HEK293 (cell line): ENCODE measurements around the gene ARPC1B.

Source experiments
- CTCF ChIA-PET: fragments of 350-600 bp; formaldehyde crosslinking; extraction: SDS; loops from one replicate; lab custom pipeline; 2021; ENCODE audit warnings: antibody characterized with exemption; lab: Yijun Ruan, JAX
- POLR2A ChIA-PET: fragments of 300-600 bp; formaldehyde crosslinking; extraction: SDS; loops from one replicate; lab custom pipeline; 2020; ENCODE audit warnings: antibody characterized with exemption, inconsistent platforms; lab: Yijun Ruan, JAX
- H3K27ac ChIP-seq: fragments of 200-500 bp; sonication (Bioruptor generic); 2 replicates; pipeline ENCODE4 v1.5.1; 2014; ENCODE audit warnings: low read depth, low read length, control low read depth, inconsistent platforms; ENCODE audit errors: extremely low read depth
- H3K36me3 ChIP-seq, 2 experiments: fragments of 200-500 bp in 1 of 2; sonication (Bioruptor generic) in 1 of 2; 1 replicate in 1 of 2; 2 replicates in 1 of 2; pipeline ENCODE4 v1.5.1; 2014 to 2017; ENCODE audit warnings: inconsistent platforms in 2 of 2, low read length in 2 of 2; ENCODE audit not compliant: control insufficient read depth in 2 of 2, insufficient read depth in 1 of 2
- H3K4me1 ChIP-seq: fragments of 200-500 bp; sonication (Bioruptor generic); 2 replicates; pipeline ENCODE4 v1.5.1; 2014; ENCODE audit warnings: mild to moderate bottlenecking, low read length, inconsistent platforms; ENCODE audit not compliant: control insufficient read depth, insufficient read depth
- H3K4me3 ChIP-seq: 2 replicates; pipeline ENCODE4 v1.5.1; 2011; ENCODE audit warnings: low read depth, mild to moderate bottlenecking, control low read depth, low read length, moderate library complexity
- H3K9me3 ChIP-seq: fragments of 200-500 bp; sonication (Bioruptor generic); 2 replicates; pipeline ENCODE4 v1.5.1; 2014; ENCODE audit warnings: low read depth, low read length, inconsistent platforms; ENCODE audit not compliant: control insufficient read depth, insufficient read depth
- IKZF3 ChIP-seq: fragments of 450-650 bp; IDR thresholded peaks from 2 replicates; pipeline ENCODE4 v1.5.0; 2018; ENCODE audit warnings: missing biosample characterization, mild to moderate bottlenecking, missing genetic modification characterization, moderate library complexity
- ZIC2 ChIP-seq: fragments of 450-650 bp; formaldehyde crosslinking; IDR thresholded peaks from 2 replicates; pipeline ENCODE4 v1.5.1; 2016; ENCODE audit warnings: missing biosample characterization, missing genetic modification characterization
- ZNF121 ChIP-seq: fragments of 450-650 bp; formaldehyde crosslinking; IDR thresholded peaks from 2 replicates; pipeline ENCODE4 v1.5.1; 2016; ENCODE audit warnings: missing biosample characterization, missing genetic modification characterization
- ZNF548 ChIP-seq: fragments of 450-650 bp; formaldehyde crosslinking; IDR thresholded peaks from 2 replicates; pipeline ENCODE4 v1.5.1; 2016; ENCODE audit warnings: missing biosample characterization, missing genetic modification characterization
- ZNF560 ChIP-seq: fragments of 450-650 bp; formaldehyde crosslinking; IDR thresholded peaks from 2 replicates; pipeline ENCODE4 v1.5.1; 2017; ENCODE audit warnings: missing biosample characterization, missing genetic modification characterization, borderline replicate concordance
- ZNF600 ChIP-seq: fragments of 450-650 bp; formaldehyde crosslinking; IDR thresholded peaks from 2 replicates; pipeline ENCODE4 v1.5.1; 2016; ENCODE audit warnings: missing biosample characterization, missing genetic modification characterization
- ZNF610 ChIP-seq: fragments of 450-650 bp; formaldehyde crosslinking; IDR thresholded peaks from 2 replicates; pipeline ENCODE4 v1.5.1; 2016; ENCODE audit warnings: missing biosample characterization, missing genetic modification characterization, borderline replicate concordance
- ZNF76 ChIP-seq: fragments of 450-650 bp; formaldehyde crosslinking; IDR thresholded peaks from 2 replicates; pipeline ENCODE4; 2016; ENCODE audit warnings: low read depth, missing biosample characterization, missing genetic modification characterization, borderline replicate concordance
- TF ChIP-seq, protein P1 (sequence below): fragments of 450-650 bp; formaldehyde crosslinking; IDR thresholded peaks from 2 replicates; pipeline ENCODE4 v1.5.1; 2016; ENCODE audit warnings: missing biosample characterization, missing genetic modification characterization
- TF ChIP-seq, protein P2 (sequence below): fragments of 450-650 bp; formaldehyde crosslinking; IDR thresholded peaks from 2 replicates; pipeline ENCODE4 v1.5.1; 2017; ENCODE audit warnings: missing biosample characterization, missing genetic modification characterization
- TF ChIP-seq, protein P3 (sequence below): sonication (generic); formaldehyde crosslinking; IDR thresholded peaks from 2 replicates; pipeline ENCODE4 v1.8.1; 2022; ENCODE audit warnings: mild to moderate bottlenecking, moderate library complexity, missing genetic modification reagents
- TF ChIP-seq, protein P4 (sequence below): fragments of 450-650 bp; formaldehyde crosslinking; conservative IDR thresholded peaks from 2 replicates; pipeline ENCODE4 v1.5.1; 2016; ENCODE audit warnings: low read depth, missing biosample characterization, missing genetic modification characterization
- TF ChIP-seq, protein P5 (sequence below): fragments of 450-650 bp; formaldehyde crosslinking; IDR thresholded peaks from 2 replicates; pipeline ENCODE4 v1.5.1; 2016; ENCODE audit warnings: missing biosample characterization, missing genetic modification characterization
- TF ChIP-seq, protein P6 (sequence below): fragments of 450-650 bp; formaldehyde crosslinking; IDR thresholded peaks from 2 replicates; pipeline ENCODE4 v1.5.1; 2016; ENCODE audit warnings: missing biosample characterization, missing genetic modification characterization
- TF ChIP-seq, protein P7 (sequence below): fragments of 450-650 bp; formaldehyde crosslinking; IDR thresholded peaks from 2 replicates; pipeline ENCODE4 v1.5.1; 2016; ENCODE audit warnings: missing biosample characterization, missing genetic modification characterization

The ARPC1B gene

DNA sequence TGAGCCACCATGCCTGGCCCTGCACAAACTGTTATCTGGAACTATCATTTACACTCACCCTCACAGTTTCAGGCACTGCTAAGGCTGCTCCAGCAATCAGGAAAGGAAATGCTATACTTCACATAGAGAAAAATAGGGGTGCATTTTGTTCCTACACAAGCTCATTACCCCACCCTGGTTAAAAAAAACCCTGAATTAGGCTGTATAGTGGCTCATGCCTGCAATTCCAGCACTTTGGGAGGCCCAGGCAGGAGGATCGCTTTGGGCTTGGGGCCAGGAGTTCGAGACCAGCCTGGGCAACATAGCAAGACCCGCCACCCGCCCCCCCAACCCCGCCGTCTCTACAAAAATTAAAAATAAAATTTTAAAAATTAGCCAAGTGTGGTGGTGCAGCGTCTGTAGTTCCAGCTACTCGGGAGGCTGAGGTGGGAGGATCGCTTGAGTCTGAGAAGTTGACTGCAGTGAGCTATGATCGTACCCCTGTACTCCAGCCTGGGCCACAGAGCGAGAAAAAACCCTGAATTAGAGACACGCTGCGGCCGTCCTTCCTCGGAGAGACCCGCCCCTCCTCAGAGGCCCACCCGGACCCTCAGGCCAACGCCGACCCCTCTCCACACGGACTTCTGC lies 63.5 kb downstream of the ARPC1B start (continued):
- TF ChIP-seq, protein P1, sequence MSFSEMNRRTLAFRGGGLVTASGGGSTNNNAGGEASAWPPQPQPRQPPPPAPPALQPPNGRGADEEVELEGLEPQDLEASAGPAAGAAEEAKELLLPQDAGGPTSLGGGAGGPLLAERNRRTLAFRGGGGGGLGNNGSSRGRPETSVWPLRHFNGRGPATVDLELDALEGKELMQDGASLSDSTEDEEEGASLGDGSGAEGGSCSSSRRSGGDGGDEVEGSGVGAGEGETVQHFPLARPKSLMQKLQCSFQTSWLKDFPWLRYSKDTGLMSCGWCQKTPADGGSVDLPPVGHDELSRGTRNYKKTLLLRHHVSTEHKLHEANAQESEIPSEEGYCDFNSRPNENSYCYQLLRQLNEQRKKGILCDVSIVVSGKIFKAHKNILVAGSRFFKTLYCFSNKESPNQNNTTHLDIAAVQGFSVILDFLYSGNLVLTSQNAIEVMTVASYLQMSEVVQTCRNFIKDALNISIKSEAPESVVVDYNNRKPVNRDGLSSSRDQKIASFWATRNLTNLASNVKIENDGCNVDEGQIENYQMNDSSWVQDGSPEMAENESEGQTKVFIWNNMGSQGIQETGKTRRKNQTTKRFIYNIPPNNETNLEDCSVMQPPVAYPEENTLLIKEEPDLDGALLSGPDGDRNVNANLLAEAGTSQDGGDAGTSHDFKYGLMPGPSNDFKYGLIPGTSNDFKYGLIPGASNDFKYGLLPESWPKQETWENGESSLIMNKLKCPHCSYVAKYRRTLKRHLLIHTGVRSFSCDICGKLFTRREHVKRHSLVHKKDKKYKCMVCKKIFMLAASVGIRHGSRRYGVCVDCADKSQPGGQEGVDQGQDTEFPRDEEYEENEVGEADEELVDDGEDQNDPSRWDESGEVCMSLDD (tag by site-specific recombination) = peak; percentile 30; the same call in 1 of the 2 replicates
- TF ChIP-seq, protein P2, sequence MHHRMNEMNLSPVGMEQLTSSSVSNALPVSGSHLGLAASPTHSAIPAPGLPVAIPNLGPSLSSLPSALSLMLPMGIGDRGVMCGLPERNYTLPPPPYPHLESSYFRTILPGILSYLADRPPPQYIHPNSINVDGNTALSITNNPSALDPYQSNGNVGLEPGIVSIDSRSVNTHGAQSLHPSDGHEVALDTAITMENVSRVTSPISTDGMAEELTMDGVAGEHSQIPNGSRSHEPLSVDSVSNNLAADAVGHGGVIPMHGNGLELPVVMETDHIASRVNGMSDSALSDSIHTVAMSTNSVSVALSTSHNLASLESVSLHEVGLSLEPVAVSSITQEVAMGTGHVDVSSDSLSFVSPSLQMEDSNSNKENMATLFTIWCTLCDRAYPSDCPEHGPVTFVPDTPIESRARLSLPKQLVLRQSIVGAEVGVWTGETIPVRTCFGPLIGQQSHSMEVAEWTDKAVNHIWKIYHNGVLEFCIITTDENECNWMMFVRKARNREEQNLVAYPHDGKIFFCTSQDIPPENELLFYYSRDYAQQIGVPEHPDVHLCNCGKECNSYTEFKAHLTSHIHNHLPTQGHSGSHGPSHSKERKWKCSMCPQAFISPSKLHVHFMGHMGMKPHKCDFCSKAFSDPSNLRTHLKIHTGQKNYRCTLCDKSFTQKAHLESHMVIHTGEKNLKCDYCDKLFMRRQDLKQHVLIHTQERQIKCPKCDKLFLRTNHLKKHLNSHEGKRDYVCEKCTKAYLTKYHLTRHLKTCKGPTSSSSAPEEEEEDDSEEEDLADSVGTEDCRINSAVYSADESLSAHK = no peak
- TF ChIP-seq, protein P3, sequence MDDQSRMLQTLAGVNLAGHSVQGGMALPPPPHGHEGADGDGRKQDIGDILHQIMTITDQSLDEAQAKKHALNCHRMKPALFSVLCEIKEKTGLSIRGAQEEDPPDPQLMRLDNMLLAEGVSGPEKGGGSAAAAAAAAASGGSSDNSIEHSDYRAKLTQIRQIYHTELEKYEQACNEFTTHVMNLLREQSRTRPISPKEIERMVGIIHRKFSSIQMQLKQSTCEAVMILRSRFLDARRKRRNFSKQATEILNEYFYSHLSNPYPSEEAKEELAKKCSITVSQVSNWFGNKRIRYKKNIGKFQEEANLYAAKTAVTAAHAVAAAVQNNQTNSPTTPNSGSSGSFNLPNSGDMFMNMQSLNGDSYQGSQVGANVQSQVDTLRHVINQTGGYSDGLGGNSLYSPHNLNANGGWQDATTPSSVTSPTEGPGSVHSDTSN (CRISPR knock-in tag) = no peak
- 0 out of 2 replicates have a peak, but pooled peaks have one; percentile 7 for TF ChIP-seq ZNF600 (tag by site-specific recombination)
- peak; percentile 91 for TF ChIP-seq ZNF121 (tag by site-specific recombination)

DNA sequence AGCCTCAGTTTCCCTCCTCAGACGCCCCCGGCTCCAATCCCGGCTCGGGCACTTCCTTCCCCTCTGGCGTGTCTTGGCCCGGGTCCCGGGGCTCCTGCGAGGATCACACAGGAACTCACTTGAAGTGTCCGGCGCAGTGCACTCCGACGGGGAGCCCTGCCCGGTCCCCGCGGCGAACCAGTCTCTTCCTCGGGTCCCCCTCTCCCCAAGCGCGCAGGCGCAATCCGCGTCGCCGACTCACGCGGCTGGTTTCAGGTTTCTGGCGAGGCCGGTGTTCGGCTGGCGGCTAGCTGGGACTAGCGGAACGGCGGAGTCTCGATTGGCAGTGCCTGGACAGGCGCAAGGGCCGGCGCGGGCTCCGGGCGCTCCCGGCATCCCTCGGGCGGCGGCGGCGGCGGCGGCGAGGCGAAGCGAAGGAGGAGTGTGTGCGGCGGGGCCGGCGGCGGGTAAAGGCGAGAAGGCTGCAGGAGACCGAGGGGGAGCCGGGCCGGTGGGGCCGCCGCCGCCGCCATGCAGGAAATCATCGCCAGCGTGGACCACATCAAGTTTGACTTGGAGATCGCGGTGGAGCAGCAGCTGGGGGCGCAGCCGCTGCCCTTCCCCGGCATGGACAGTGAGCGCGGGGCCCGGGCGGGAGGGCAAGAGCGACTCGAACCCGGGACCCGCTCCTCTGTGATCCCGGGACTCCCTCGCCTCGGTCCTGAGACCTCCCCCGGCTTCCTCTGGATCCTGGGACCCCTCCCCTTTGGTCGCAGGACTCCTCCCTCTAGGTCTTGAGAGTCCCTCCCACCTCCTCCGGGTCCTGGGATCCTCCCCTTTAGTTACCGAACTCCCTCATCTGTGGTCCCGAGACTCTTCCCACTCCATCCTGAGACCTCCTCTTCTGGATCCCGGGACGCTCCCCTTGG lies 64.3 kb downstream of the ARPC1B start, which contains the start of the genes CPSF4 and PTCD1:
Gene CPSF4, plus strand, starts transcription at position 371 of the 908 bp plus-strand sequence. Its CDS starts 140 bp downstream, at position 511.
Gene PTCD1, minus strand, starts transcription at position 226 of the 908 bp plus-strand sequence. CDS start 3,556 bp downstream, outside the sequence.
- ChIA-PET CTCF (no interaction called here), POLR2A (interaction anchor here (0.6 to 2.4 kb wide), 14 partner anchors 9 to 178 kb away, joined by 3 to 20 read pairs (median 4); partner anchors contain the start of genes BUD31, PDAP1, ZKSCAN5 and ZNF394)
- Histone ChIP-seq H3K27ac (peak within 1 kb of the TSS; percentile 91), H3K4me1 (peaks cover 9% of the 10 kb centered on the region), H3K9me3 (no peaks in the 10 kb centered on the region), H3K4me3 (peak within 1 kb of the TSS; percentile 91), H3K36me3 (peaks cover 42 to 49% of the 10 kb centered on the region in 2 experiments)
- TF ChIP-seq IKZF3 (peak; percentile 64), ZNF610 (0 out of 2 replicates have a peak, but pooled peaks have one; percentile 30), ZNF548 (tag by site-specific recombination) (no peak), ZNF76 (tag by site-specific recombination) (peak; percentile 88), ZNF560 (0 out of 2 replicates have a peak, but pooled peaks have one; percentile 25), ZIC2 (tag by site-specific recombination) (peak; percentile 43; the same call in 1 of the 2 replicates)
- TF ChIP-seq, protein P4, sequence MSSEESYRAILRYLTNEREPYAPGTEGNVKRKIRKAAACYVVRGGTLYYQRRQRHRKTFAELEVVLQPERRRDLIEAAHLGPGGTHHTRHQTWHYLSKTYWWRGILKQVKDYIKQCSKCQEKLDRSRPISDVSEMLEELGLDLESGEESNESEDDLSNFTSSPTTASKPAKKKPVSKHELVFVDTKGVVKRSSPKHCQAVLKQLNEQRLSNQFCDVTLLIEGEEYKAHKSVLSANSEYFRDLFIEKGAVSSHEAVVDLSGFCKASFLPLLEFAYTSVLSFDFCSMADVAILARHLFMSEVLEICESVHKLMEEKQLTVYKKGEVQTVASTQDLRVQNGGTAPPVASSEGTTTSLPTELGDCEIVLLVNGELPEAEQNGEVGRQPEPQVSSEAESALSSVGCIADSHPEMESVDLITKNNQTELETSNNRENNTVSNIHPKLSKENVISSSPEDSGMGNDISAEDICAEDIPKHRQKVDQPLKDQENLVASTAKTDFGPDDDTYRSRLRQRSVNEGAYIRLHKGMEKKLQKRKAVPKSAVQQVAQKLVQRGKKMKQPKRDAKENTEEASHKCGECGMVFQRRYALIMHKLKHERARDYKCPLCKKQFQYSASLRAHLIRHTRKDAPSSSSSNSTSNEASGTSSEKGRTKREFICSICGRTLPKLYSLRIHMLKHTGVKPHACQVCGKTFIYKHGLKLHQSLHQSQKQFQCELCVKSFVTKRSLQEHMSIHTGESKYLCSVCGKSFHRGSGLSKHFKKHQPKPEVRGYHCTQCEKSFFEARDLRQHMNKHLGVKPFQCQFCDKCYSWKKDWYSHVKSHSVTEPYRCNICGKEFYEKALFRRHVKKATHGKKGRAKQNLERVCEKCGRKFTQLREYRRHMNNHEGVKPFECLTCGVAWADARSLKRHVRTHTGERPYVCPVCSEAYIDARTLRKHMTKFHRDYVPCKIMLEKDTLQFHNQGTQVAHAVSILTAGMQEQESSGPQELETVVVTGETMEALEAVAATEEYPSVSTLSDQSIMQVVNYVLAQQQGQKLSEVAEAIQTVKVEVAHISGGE = peak; percentile 96
- TF ChIP-seq, protein P5, sequence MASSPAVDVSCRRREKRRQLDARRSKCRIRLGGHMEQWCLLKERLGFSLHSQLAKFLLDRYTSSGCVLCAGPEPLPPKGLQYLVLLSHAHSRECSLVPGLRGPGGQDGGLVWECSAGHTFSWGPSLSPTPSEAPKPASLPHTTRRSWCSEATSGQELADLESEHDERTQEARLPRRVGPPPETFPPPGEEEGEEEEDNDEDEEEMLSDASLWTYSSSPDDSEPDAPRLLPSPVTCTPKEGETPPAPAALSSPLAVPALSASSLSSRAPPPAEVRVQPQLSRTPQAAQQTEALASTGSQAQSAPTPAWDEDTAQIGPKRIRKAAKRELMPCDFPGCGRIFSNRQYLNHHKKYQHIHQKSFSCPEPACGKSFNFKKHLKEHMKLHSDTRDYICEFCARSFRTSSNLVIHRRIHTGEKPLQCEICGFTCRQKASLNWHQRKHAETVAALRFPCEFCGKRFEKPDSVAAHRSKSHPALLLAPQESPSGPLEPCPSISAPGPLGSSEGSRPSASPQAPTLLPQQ = peak; percentile 63; the same call in 1 of the 2 replicates
- TF ChIP-seq, protein P6, sequence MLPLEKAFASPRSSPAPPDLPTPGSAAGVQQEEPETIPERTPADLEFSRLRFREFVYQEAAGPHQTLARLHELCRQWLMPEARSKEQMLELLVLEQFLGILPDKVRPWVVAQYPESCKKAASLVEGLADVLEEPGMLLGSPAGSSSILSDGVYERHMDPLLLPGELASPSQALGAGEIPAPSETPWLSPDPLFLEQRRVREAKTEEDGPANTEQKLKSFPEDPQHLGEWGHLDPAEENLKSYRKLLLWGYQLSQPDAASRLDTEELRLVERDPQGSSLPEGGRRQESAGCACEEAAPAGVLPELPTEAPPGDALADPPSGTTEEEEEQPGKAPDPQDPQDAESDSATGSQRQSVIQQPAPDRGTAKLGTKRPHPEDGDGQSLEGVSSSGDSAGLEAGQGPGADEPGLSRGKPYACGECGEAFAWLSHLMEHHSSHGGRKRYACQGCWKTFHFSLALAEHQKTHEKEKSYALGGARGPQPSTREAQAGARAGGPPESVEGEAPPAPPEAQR (tag by site-specific recombination) = no peak; the same call in 1 of the 2 replicates
- TF ChIP-seq, protein P7, sequence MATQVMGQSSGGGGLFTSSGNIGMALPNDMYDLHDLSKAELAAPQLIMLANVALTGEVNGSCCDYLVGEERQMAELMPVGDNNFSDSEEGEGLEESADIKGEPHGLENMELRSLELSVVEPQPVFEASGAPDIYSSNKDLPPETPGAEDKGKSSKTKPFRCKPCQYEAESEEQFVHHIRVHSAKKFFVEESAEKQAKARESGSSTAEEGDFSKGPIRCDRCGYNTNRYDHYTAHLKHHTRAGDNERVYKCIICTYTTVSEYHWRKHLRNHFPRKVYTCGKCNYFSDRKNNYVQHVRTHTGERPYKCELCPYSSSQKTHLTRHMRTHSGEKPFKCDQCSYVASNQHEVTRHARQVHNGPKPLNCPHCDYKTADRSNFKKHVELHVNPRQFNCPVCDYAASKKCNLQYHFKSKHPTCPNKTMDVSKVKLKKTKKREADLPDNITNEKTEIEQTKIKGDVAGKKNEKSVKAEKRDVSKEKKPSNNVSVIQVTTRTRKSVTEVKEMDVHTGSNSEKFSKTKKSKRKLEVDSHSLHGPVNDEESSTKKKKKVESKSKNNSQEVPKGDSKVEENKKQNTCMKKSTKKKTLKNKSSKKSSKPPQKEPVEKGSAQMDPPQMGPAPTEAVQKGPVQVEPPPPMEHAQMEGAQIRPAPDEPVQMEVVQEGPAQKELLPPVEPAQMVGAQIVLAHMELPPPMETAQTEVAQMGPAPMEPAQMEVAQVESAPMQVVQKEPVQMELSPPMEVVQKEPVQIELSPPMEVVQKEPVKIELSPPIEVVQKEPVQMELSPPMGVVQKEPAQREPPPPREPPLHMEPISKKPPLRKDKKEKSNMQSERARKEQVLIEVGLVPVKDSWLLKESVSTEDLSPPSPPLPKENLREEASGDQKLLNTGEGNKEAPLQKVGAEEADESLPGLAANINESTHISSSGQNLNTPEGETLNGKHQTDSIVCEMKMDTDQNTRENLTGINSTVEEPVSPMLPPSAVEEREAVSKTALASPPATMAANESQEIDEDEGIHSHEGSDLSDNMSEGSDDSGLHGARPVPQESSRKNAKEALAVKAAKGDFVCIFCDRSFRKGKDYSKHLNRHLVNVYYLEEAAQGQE (tag by site-specific recombination) = 0 out of 2 replicates have a peak, but pooled peaks have one; percentile 23
